HG03025 (cell line): ENCODE results near the gene ALKBH4.
"Not testable (repeated sequence)": the region's sequence is repeated elsewhere in the genome, so short reads cannot be mapped to it uniquely, and the experiment has no call there.

ENCODE experiments used
- ATAC-seq: cut with Tn5 transposase; IDR thresholded peaks from one replicate; pipeline ENCODE4 v1.9.1; 2021; ENCODE audit warnings: mild to moderate bottlenecking, moderate library complexity; ENCODE audit not compliant: unreplicated experiment, low FRiP score

The ALKBH4 gene

DNA sequence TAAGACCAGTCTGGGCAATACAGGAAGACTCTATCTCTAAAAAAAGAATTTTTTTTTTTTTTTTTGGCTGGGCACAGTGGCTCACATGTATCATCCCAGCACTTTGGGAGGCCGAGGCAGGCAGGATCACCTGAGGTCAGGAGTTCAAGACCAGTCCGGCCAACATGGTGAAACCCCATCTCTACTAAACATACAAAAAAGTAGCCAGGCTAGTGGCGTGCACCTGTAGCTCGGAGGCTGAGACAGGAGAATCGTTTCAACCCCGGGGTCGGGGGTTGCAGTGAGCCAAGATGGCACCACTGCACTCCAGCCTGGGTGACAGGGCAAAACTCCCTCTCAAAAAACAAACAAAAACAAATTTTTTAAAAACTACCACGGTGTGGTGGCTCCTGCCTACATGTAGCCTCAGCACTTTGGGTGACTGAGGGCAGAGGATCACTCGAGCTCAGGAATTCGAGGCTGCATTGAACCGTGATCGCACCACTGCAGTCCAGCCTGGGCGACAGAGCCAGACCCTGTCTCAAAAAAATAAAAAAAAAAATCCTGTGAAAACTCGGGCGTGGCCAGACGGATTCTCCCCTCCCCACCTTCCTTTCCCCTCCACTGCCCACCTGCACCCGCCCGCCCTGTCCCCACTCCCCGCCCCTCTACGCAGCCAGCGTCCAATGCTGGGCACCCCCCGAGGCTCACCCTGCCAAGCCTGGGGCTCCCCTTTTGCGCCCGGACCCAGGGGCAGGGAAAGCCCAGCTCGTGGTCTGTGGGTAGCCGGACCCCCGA is 32.0 kb downstream of the ALKBH4 start:
- peak; percentile 18 for ATAC-seq

DNA sequence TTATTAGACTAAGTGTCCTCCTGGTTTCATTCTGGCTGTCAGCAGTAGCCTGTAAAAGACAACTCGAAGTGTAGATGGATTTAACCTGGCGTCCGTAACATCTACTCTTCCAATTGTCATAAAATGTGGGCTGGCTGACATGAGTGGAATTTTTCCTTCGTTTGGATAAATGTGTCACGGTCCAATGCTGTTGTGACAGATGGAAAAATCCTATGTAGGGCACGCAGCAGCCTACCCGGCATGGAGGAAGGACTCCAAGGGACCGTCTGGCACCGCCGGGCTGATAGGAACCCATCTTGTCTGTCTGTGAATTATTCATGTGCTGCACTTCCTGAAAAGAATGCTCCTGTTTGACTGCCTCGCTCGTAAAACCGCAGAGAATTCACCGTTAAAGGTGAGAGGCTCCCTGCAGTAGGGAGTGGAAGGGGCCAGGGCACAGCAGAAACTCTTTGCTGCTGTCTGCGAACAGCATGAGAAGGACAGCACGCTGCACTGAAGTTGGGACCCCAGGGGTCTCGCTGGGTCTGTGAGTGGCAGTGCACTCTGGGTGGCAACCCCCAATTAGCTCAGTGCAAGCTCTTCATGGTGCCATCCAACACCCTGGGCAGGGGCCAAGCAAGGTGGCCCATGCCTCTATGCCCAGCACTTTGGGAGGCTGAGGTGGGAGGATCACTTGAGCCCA is 32.9 kb downstream of the ALKBH4 start:
- no peak for ATAC-seq

DNA sequence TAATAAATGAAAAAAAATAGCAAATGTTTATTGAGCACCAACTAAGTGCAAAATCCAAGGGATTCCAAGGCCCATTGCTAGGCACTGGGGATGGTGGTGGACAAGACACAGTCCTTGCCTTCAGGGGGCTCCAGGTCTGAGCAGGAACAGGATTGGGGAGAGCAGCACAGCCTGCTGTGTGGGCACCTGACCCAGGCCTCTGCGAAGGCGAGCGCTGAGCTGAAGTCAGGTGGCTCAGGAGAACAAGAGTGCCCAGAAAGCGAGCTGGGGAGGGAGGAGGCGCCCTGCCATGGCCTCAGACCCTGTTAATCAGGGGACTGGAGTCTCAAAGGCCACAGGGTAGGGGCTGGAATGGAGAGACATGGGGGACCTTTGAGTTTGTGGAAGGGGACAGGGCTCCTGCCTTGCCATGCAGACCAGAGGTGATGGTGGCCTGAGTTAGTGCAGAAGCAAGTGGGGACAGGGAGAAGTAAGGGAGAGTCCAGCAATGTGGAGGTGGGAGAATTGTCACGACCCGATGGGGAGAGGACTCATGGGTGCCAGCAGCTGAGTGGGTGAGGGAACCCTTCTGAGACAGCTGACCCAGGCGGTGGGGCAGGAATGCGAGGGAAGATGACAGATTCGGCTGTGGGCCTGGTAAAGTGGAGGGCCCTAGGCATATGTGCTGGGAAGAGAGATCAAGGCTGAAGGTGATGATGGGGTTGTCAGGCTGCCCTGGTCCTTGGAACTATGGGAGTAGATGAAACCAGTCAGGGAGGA is 35.3 kb downstream of the ALKBH4 start:
- ATAC-seq = no peak

DNA sequence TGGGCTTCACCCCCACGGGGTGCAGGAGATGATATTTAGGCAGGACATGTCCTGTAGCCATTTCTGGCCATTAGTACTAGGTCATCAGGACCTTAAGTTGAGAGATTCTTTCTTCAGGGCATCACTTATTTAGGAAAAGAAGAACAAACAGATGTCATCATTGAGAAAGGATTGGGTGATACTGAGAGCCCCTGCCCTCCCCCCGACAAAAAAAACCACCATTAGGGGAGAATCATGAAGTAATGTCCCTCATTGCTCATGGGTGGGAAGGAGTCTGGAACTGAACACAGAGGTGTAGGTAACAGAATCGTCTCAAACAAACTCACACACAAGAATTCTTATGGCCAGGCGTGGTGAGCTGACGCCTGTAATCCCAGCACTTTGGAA is 37.7 kb downstream of the ALKBH4 start:
- no peak for ATAC-seq

DNA sequence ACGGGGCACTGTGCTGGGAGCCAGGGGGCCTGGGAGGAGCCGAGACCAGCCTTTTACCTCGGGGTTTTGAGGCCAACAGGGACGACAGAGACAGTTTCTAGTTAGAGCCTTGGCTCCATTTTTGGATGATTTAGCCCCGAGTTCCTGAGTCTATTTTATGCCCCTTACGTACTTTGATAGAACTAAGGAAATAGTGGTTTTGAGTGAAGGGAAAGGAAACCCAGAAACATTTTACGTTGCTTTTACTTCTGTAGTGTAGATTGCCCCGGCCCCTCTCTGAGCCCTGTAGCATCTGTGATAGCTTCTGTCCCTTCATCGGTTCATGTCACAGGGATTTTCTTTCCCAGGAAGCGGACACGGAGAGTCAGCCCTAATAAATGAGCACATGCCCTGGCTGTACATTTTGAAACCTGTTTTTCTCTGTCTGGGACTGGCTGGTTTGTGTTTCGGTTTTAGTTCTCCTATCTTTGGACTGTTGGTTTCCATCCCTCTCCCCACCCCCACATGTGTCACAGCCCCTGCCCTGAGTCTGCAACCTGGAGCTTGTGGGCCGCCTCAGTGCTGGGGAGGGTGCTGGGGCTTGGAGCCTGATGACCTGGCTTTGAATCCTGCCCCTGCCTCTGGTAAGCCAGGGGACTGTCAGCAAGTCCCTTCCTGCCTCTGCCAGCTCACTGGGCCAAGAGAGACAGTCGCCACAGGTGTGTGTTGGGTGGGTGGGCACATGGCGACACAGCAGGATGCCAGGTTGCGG is 38.2 kb downstream of the ALKBH4 start:
- ATAC-seq = peak; percentile 59

DNA sequence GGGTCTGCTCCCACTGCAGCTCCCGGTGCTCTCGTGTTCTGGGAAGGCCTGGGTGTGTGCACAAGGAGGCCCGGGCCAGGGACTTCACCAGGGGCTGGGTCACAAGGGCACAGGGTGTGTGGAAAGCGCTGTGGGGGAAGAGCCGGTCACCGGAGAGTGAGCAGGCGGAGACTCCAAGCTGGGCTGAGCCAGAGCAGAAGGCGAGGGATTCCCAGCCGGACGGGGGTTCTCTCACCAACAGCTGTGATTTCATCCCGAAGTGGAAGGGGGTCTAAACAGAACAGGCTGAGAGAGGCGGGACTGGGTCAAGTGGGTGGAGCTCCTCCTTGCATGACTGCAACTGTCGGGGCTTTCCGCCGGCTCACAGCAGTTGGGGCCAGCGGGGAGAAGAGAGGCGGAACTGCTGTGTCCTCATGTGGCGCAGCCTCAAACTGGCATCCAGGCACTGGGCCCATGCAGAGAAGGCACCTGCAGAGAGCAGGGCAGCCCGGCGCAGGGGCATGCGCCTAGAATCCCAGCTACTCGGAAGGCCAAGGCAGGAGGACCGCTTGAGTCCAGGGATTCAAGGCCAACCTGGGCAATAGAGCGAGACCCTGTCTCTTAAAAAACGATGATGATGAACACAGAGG is 38.9 kb downstream of the ALKBH4 start:
- peak; percentile 52 for ATAC-seq

DNA sequence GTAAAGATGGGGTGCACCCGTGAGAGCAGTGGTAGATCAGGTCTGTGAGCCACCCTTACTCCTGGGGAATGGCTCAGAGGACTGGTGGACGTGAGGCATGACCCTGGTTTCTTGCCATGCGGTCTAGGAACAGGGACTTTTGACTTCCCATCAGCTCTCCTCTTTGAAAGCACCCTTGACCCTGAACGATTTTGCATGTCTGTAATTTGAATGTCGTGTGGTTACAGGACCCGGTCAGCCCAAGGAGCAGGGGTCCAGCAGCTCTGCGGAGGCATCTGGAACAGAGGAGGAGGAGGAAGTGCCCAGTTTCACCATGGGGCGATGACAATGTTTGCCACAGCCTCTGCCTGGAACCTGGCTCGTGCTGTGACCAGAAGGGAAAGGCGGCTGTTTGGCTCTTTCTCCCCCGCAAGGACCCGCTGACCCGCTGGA is 39.9 kb downstream of the ALKBH4 start:
- no peak for ATAC-seq

DNA sequence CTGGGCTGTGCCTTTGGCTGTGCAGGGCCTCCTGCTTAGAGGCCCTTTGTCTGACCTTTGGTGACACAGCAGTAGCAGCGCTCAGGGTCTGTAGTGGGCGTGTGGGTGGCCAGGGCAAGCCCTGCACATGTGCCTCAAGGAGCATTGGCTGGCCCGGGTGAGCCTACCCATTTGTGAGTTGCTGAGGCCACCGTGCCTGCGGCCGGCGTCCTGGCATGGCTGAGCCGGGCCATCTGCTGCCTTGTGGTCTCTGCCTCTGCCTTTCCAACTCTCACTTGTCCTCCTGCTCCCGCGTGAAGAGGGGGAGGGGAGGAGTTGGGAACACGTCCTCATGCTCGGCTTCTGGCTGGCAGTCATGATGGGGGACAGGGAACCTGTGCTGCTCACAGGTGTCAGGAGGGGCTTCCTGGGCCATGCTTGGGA is 40.5 kb downstream of the ALKBH4 start:
- no peak for ATAC-seq

DNA sequence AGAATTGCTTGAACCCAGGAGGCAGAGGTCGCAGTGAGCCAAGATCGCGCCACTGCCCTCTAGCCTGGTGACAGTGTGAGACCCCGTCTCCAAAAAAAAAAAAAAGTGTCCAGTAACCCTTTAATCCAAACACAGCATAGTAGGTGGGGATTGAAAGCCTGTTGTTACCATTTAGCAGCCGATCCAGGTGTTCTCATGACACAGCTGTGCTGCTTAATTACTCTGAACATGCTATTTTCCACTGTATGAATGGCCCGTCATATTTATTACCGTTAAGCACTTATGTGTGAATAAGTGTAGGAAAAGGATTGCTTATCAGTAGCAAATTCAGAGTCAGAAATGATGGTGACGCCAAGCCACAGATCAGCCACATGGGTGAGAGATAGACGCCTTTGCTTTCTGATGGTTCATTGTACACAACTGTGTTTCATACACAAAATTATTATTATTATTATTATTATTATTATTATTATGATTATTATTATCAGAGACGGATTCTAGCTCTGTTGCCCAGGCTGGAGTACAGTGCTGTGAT is 42.9 kb downstream of the ALKBH4 start:
- ATAC-seq = no peak

DNA sequence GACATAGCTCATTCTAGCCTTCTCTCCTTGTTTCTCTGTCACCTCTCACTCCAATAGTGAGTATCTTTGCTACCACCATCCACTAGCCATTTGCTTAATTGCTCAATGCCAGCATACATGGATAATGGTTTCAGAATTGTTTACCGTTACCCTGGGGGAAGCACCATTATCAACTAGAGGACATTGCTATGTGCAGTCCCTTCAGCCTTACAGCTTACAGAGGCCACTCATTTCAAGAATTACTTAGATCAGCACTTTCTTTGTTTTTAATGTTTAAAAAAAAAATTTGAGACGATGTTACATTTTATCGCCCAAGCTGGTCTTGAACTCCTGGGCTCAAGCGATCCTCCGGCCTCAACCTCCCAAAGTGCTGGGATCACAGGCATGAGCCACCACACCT is 46.1 kb downstream of the ALKBH4 start:
- no peak for ATAC-seq

DNA sequence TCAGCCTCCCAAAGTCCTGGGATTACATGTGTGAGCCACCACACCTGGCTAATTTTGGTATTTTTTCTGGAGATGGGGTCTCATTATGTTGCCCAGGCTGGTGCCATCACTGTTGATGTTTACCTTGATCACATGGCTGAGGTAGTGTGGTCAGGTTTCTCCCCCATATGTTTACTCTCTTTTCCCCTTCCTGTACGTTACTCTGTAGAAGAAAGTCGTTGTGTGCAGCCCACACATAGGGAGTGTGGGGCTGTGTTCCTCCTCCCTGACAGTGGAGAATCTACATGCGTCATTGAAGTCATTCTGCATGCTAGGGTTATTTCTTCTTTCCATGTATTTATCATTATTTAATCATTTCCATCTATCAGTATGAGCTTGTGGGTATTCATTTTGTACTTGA is 47.6 kb downstream of the ALKBH4 start:
- no peak for ATAC-seq

DNA sequence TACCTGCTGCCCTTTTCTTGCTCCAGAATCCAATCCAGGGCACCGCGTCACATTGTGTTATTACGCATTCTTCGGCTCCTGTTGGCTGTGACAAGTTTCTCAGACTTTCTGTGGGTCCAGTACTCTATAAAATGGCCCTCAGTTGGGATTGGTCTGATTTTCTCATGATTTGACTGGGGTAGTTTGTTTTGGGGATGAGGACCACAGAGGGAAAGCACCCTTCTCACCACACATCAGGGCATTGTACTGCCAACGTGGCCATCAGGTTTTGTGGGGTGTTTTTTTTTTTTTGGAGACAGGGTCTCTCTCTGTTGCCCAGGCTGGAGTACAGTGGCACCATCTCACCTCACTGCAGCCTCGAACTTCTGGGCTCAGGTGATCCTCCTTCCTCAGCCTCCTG is 48.3 kb downstream of the ALKBH4 start:
- ATAC-seq = no peak

DNA sequence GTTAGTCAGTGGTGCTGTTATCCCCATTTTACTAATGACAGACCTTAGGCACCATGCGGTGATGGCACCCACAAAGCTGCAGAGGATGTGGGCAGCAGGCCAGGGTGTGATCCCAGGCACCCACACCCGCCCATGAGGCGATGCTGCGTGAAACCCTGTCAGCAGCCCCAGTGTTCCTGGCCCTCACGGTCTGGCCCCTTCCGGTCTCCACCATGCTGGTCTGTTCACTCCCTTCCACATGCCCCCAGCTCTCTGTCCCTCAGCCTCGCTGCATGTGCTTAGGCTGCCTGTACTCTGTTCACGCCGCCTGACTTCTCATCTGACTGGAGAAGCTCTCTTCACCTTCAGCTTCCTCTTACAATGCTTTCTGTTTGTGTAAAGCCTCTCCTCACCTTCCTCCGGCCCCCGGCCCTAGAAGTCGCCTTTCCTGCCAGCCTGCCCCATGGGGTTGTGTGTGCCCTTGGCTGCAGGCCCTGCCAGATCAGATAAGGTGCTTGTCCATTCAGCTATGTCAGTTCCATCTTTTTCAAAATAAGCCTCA is 48.9 kb downstream of the ALKBH4 start:
- no peak for ATAC-seq

DNA sequence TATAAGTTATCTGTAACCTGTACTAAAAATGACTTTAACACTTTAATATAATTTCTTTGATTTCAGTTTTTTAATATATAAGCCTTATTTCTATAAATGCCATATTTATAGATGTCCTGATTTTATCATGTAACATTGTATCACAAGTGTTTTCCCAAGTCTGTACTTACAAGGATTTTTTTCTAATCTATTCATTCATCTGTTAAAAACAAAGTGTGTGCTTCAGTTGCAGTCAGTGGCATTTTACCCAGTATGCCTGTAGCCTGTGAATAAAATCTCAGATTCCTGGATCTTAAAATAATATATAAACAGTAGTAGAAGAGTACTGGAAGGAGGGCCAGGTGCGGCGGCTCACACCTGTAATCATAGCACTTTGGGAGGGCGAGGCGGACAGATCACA is 51.1 kb downstream of the ALKBH4 start:
- no peak for ATAC-seq

DNA sequence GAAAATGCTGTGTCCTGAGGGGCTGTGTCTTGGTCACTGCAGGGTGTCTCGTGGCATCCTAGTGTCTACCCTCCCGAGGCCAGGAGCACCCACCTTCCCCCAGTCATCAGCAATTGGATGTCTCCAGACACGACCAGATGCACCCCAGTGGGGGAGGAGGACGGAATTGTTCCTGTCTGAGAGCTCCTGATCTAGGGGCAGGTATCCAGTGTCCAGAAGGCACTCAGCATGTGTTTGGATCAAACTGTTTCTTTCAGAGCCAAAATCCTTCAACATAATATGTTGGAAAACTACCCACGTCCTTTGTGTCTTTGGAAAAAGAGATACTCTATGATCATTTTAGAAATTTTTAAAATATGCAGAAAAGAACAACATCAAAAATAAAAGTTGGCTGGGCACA is 51.6 kb downstream of the ALKBH4 start:
- no peak for ATAC-seq

DNA sequence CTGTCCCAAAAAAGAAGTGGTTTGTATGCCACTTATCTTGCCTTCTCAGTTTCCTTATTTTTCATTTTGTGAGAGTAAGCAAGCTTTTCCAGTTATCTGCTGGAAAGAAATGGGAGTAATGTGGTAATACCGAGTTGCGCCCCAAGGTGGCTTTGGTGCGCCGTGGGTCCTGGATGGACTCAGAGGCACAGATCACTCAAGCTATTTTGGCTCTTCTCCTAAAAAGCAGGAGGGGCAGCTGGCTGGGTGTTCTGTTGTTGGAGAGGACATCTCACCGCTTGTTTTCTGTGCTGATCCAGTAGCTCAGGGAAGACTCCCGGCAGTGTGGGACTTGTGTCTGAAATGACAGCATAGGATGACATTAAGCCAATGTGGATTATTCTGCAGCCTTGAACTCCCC is 52.1 kb downstream of the ALKBH4 start:
- no peak for ATAC-seq

DNA sequence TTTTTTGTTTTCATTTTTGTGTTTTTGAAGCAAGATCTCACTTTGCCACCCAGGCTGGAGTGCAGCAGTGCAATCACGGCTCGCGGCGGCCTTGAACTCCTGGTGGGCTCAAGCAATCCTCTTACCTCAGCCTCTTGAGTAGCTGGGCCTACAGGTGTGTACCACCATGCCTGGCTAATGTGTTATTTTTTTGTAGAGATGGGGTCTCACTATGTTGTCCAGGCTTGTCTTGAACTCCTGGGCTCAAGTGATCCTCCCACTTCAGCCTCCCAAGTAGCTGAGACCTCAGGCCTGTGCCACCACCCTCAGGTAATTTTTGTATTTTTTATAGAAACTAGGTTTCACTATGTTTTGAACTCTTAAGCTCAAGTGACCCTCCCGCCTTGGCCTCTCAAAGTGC is 53.7 kb downstream of the ALKBH4 start:
- no peak for ATAC-seq

DNA sequence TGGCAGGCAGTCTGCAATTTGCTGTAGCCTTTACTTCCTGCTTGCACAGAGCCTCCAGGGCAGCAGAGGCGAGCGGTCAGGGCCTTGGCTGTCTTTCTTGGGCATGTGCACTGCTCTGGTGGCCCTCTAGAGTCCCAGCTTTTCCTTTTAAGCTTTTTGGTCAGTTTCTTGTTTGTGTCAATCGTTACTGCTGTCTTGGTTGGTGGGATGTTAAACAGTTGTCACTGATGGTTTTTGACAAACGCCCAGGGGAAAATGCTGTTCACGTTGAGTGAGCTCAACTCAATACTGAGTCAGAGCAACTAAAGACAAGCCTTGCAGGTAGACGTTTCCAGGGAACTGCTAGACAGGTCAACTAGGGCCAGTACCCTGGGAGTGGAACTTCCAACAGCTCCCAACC is 54.5 kb downstream of the ALKBH4 start:
- no peak for ATAC-seq

DNA sequence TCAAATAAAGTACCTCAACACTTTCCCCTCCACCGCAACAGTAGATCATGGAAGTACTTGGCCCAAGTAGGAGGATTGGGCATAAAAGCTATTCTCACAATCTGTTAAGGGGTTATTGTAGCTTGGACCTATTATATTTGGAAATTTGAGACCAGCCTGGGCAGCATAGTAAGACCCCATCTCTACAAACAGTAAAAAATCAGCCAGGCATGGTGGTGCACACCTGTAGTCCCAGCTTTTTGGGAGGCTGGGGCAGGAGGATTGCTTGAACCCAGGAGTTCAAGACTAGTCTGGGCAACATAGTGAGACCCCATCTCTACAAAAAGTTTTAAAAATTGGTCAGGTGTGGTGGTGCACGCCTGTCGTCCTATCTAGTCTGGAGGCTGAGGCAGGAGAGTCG is 55.3 kb downstream of the ALKBH4 start:
- ATAC-seq = no peak

DNA sequence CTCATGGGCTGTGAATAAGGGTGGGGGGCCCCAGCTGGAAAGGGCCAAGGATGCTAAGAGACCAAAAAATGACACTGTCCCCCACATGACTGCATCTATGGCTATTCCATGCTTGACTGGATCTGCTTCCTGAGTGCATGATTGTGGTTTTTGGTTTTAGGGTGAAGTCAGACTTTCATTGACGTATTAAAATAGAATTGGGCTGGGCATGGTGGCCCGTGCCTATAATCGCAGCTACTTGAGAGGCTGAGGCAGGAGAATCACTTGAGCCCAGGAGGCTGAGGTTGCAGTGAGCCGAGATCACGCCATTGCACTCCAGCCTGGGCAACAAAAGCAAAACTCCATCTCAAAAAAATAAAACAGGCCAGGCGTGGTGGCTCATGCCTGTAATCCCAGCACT is 56.1 kb downstream of the ALKBH4 start:
- ATAC-seq = not testable (repeated sequence)
